ENCODE results near the gene HMSD.
"Not testable (repeated sequence)": the region's sequence is repeated elsewhere in the genome, so short reads cannot be mapped to it uniquely, and the experiment has no call there.

Gene HMSD

GRCh38 chr18:63929369-63929768 is 19.7 kb upstream of the HMSD start:
- not testable (repeated sequence) for H3K27ac ChIP-seq (ENCODE audit: low read length); H3K9ac ChIP-seq (ENCODE audit: low read length); H3K4me1 ChIP-seq (ENCODE audit: control insufficient read depth, low read depth, low read length); H3K4me3 ChIP-seq (ENCODE audit: low read length); H3K27me3 ChIP-seq (ENCODE audit: control insufficient read depth, insufficient read depth, low read length); H3K9me3 ChIP-seq (ENCODE audit: control insufficient read depth, low read depth, low read length); H3K36me3 ChIP-seq (ENCODE audit: control insufficient read depth, low read depth, low read length)

- H3K27me3 ChIP-seq (ENCODE audit: control insufficient read depth, insufficient read depth, low read length): peaks cover 11% of the 10 kb centered on the region
- H3K4me3 ChIP-seq (ENCODE audit: low read length): no peak overlapping the region
- H3K27ac ChIP-seq (ENCODE audit: low read length): no peak overlapping the region
- no peaks in the 10 kb centered on the region for H3K36me3 ChIP-seq (ENCODE audit: control insufficient read depth, low read depth, low read length)
- H3K9me3 ChIP-seq (ENCODE audit: control insufficient read depth, low read depth, low read length): no peaks in the 10 kb centered on the region
- no peaks in the 10 kb centered on the region for H3K4me1 ChIP-seq (ENCODE audit: control insufficient read depth, low read depth, low read length)
- no peak overlapping the region for H3K9ac ChIP-seq (ENCODE audit: low read length)
Observed at GRCh38 chr18:63930773-63931354, 18.2 kb upstream of the HMSD start.

GRCh38 chr18:63936156-63936931 is 12.8 kb upstream of the HMSD start:
- Histone ChIP-seq H3K9ac (ENCODE audit: low read length) (no peak overlapping the region), H3K36me3 (ENCODE audit: control insufficient read depth, low read depth, low read length) (no peaks in the 10 kb centered on the region), H3K4me3 (ENCODE audit: low read length) (peak overlapping the region; percentile 70), H3K9me3 (ENCODE audit: control insufficient read depth, low read depth, low read length) (no peaks in the 10 kb centered on the region), H3K27me3 (ENCODE audit: control insufficient read depth, insufficient read depth, low read length) (peaks cover 34% of the 10 kb centered on the region), H3K27ac (ENCODE audit: low read length) (no peak overlapping the region), H3K4me1 (ENCODE audit: control insufficient read depth, low read depth, low read length) (no peaks in the 10 kb centered on the region)

- H3K9me3 ChIP-seq (ENCODE audit: control insufficient read depth, low read depth, low read length): no peaks in the 10 kb centered on the region
- no peak overlapping the region for H3K27ac ChIP-seq (ENCODE audit: low read length)
- H3K36me3 ChIP-seq (ENCODE audit: control insufficient read depth, low read depth, low read length): no peaks in the 10 kb centered on the region
- H3K9ac ChIP-seq (ENCODE audit: low read length): no peak overlapping the region
- peak overlapping the region; percentile 70 for H3K4me3 ChIP-seq (ENCODE audit: low read length)
- H3K4me1 ChIP-seq (ENCODE audit: control insufficient read depth, low read depth, low read length): no peaks in the 10 kb centered on the region
- peaks cover 34% of the 10 kb centered on the region for H3K27me3 ChIP-seq (ENCODE audit: control insufficient read depth, insufficient read depth, low read length)
Observed at GRCh38 chr18:63936932-63937393, 12.1 kb upstream of the HMSD start.

GRCh38 chr18:63940008-63940407 is 9.1 kb upstream of the HMSD start:
- no peaks in the 10 kb centered on the region for H3K36me3 ChIP-seq (ENCODE audit: control insufficient read depth, low read depth, low read length)
- H3K4me3 ChIP-seq (ENCODE audit: low read length): no peak overlapping the region
- H3K27me3 ChIP-seq (ENCODE audit: control insufficient read depth, insufficient read depth, low read length): peaks cover 29% of the 10 kb centered on the region
- H3K9ac ChIP-seq (ENCODE audit: low read length): no peak overlapping the region
- no peaks in the 10 kb centered on the region for H3K9me3 ChIP-seq (ENCODE audit: control insufficient read depth, low read depth, low read length)
- no peak overlapping the region for H3K27ac ChIP-seq (ENCODE audit: low read length)
- H3K4me1 ChIP-seq (ENCODE audit: control insufficient read depth, low read depth, low read length): no peaks in the 10 kb centered on the region

GRCh38 chr18:63940543-63941050 is 8.5 kb upstream of the HMSD start:
- H3K36me3 ChIP-seq (ENCODE audit: control insufficient read depth, low read depth, low read length); H3K4me1 ChIP-seq (ENCODE audit: control insufficient read depth, low read depth, low read length); H3K27ac ChIP-seq (ENCODE audit: low read length); H3K9ac ChIP-seq (ENCODE audit: low read length); H3K4me3 ChIP-seq (ENCODE audit: low read length); H3K9me3 ChIP-seq (ENCODE audit: control insufficient read depth, low read depth, low read length): not testable (repeated sequence)
- H3K27me3 ChIP-seq (ENCODE audit: control insufficient read depth, insufficient read depth, low read length): peaks cover 25% of the 10 kb centered on the region

- H3K36me3 ChIP-seq (ENCODE audit: control insufficient read depth, low read depth, low read length): no peaks in the 10 kb centered on the region
- H3K9me3 ChIP-seq (ENCODE audit: control insufficient read depth, low read depth, low read length): no peaks in the 10 kb centered on the region
- H3K4me3 ChIP-seq (ENCODE audit: low read length): no peak overlapping the region
- H3K27me3 ChIP-seq (ENCODE audit: control insufficient read depth, insufficient read depth, low read length): peaks cover 9% of the 10 kb centered on the region
- no peak overlapping the region for H3K9ac ChIP-seq (ENCODE audit: low read length)
- no peak overlapping the region for H3K27ac ChIP-seq (ENCODE audit: low read length)
- no peaks in the 10 kb centered on the region for H3K4me1 ChIP-seq (ENCODE audit: control insufficient read depth, low read depth, low read length)
Observed at GRCh38 chr18:63947051-63947790, 1.9 kb upstream of the HMSD start.

- Histone ChIP-seq H3K27me3 (ENCODE audit: control insufficient read depth, insufficient read depth, low read length) (peaks cover 9% of the 10 kb centered on the region), H3K9me3 (ENCODE audit: control insufficient read depth, low read depth, low read length) (no peaks in the 10 kb centered on the region), H3K4me1 (ENCODE audit: control insufficient read depth, low read depth, low read length) (no peaks in the 10 kb centered on the region), H3K4me3 (ENCODE audit: low read length) (no peak overlapping the region), H3K27ac (ENCODE audit: low read length) (no peak overlapping the region), H3K36me3 (ENCODE audit: control insufficient read depth, low read depth, low read length) (no peaks in the 10 kb centered on the region), H3K9ac (ENCODE audit: low read length) (no peak overlapping the region)
Observed at GRCh38 chr18:63951302-63951705, 2.2 kb downstream of the HMSD start.

- Histone ChIP-seq H3K4me3 (ENCODE audit: low read length) (no peak overlapping the region), H3K27ac (ENCODE audit: low read length) (no peak overlapping the region), H3K27me3 (ENCODE audit: control insufficient read depth, insufficient read depth, low read length) (no peaks in the 10 kb centered on the region), H3K4me1 (ENCODE audit: control insufficient read depth, low read depth, low read length) (no peaks in the 10 kb centered on the region), H3K36me3 (ENCODE audit: control insufficient read depth, low read depth, low read length) (no peaks in the 10 kb centered on the region), H3K9ac (ENCODE audit: low read length) (no peak overlapping the region), H3K9me3 (ENCODE audit: control insufficient read depth, low read depth, low read length) (no peaks in the 10 kb centered on the region)
Observed at GRCh38 chr18:63953811-63954210, 4.7 kb downstream of the HMSD start.

GRCh38 chr18:63956755-63957154 is 7.7 kb downstream of the HMSD start:
- no peaks in the 10 kb centered on the region for H3K4me1 ChIP-seq (ENCODE audit: control insufficient read depth, low read depth, low read length)
- H3K4me3 ChIP-seq (ENCODE audit: low read length): no peak overlapping the region
- no peak overlapping the region for H3K27ac ChIP-seq (ENCODE audit: low read length)
- no peaks in the 10 kb centered on the region for H3K9me3 ChIP-seq (ENCODE audit: control insufficient read depth, low read depth, low read length)
- H3K36me3 ChIP-seq (ENCODE audit: control insufficient read depth, low read depth, low read length): no peaks in the 10 kb centered on the region
- H3K9ac ChIP-seq (ENCODE audit: low read length): no peak overlapping the region
- no peaks in the 10 kb centered on the region for H3K27me3 ChIP-seq (ENCODE audit: control insufficient read depth, insufficient read depth, low read length)

- Histone ChIP-seq H3K4me3 (ENCODE audit: low read length) (no peak overlapping the region), H3K9me3 (ENCODE audit: control insufficient read depth, low read depth, low read length) (no peaks in the 10 kb centered on the region), H3K4me1 (ENCODE audit: control insufficient read depth, low read depth, low read length) (no peaks in the 10 kb centered on the region), H3K27ac (ENCODE audit: low read length) (no peak overlapping the region), H3K36me3 (ENCODE audit: control insufficient read depth, low read depth, low read length) (no peaks in the 10 kb centered on the region), H3K9ac (ENCODE audit: low read length) (no peak overlapping the region), H3K27me3 (ENCODE audit: control insufficient read depth, insufficient read depth, low read length) (no peaks in the 10 kb centered on the region)
Observed at GRCh38 chr18:63960891-63961290, 11.8 kb downstream of the HMSD start.
